GM18951 (cell line): ENCODE data around the gene SPEN.

Source experiments
- POLR2A ChIP-seq: IDR thresholded peaks from 4 replicates; pipeline ENCODE4 v1.6.1; 2011; ENCODE audit warnings: mild to moderate bottlenecking; ENCODE audit not compliant: insufficient read length, insufficient read depth; ENCODE audit errors: extremely low read depth
- in situ Hi-C: fragments of 300-500 bp; cut with MboI; formaldehyde crosslinking; loops from one replicate; pipeline ENCODE4 v1.12.0; 2022; ENCODE audit warnings: low sequenced_read_pairs, mixed read lengths, inconsistent platforms; ENCODE audit not compliant: unreplicated experiment

The SPEN gene

GRCh38 chr1:15949453-15950245 is 102.1 kb downstream of the SPEN start:
- TF ChIP-seq POLR2A: no peak
- in situ Hi-C loops: no loop called here

DNA sequence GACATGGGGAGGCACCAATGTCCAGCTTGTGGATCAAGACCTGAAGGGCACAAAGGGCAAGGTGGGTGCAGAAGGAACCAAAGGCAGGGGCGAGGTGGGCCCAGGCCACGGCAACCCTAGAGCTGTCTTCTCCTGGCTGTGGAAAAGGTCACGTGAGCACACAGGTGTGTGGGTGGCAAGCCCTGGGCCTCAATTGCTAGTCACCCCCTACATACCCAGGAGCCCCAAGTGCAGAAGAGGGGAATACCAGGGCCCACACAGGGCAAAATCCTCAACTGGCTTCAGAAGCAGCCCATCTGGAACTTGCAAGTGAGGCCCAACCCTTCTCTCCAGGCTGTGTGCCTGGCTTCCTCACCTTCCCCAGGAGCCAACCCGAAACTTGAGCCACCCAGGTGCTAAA is 102.8 kb downstream of the SPEN start:
- no peak for TF ChIP-seq POLR2A
- in situ Hi-C loops: no loop called here

DNA sequence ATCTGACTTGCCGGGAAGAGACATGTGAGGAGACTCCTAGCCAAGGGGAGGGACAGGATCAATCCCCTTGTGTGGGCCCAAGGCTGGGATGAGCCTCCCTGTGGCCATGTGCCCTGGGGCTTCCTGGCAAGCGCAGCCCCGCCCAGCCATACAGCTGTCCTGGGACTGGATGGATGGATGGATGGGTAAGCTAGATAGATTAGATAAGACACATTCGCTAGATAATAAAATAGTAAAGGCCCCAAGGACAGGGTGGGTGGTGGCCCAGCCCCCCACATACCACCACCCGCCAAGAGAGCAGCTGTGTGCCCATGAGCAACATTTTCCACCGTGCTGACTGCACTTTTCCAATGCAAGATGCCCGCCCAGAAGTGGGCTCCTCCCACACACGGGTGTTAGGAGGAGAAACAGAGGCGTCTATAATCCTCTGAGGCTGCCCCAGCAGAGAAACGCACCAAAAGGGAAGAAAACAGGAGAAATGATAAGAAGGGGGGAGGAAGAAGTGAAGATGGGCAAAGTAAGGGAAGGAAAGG is 103.3 kb downstream of the SPEN start:
- no peak for TF ChIP-seq POLR2A
- in situ Hi-C loops: no loop called here

DNA sequence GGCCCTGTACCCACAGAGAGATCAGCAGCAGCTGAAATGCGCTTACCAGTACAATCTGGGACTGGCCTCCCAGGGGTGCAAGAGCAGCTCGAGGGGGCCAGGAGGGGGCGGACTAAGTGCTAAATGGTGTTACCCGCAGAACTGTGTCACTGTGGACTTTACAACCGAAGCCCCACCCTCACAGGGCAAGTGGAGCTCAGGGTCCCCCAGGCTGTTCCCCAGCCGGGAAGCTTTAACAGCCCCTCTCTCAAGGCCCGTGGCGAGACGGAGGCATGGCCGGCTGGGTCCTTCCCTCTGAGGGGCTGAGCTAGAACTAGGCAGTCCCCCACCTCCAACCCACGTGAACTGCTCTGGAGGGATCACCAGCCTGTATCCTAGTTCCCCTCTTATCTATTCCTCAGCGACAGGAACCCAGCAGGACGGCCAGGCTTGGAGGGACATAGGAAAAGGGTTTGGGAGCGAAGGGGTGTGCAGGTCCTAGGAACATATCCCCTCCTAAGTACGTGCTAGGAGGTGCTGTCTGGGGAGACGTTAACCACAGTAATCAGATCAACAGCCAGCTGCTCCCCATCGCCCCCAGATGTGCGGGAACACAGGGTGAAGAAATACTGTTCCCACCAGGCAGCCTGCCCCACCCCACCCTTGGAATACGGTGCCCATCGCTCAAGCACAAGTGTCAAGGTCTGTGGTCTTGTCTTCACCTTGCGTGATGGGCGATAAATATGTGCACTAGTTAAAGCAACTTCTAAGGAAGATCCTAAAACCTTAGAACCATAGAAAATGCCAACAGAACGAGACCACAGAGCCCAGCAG is 104.0 kb downstream of the SPEN start:
- TF ChIP-seq POLR2A: no peak
- in situ Hi-C loops: no loop called here

- in situ Hi-C loops: no loop called here
Observed at GRCh38 chr1:15952317-15953258, 105.1 kb downstream of the SPEN start.

GRCh38 chr1:15953294-15953771 is 105.8 kb downstream of the SPEN start:
- TF ChIP-seq POLR2A: no peak
- in situ Hi-C loops: no loop called here

More at GRCh38 chr1:15952317-15953258, 105.1 kb downstream of the SPEN start:
- TF ChIP-seq POLR2A: no peak

DNA sequence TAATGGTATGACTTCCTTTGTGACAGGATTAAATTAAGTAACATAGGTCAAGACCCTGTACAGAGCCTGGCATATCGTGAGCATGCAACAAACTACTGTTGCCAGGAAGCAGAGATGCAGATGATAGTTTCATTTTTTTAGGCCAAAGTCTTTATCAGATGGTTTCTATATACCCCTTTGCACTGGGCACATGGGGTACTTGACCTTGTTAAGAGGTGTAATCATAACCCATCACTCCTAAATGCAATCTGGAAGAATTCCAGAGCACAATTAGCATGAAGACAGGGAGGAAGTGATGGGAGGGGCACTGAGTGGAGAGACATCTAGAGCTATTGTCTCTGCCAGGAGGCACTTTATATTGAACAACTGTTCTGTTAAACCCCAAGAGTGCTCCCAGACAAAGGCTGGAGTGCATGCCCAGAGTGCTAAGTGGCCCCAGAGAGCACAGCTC is 106.3 kb downstream of the SPEN start:
- no peak for TF ChIP-seq POLR2A
- in situ Hi-C loops: no loop called here

DNA sequence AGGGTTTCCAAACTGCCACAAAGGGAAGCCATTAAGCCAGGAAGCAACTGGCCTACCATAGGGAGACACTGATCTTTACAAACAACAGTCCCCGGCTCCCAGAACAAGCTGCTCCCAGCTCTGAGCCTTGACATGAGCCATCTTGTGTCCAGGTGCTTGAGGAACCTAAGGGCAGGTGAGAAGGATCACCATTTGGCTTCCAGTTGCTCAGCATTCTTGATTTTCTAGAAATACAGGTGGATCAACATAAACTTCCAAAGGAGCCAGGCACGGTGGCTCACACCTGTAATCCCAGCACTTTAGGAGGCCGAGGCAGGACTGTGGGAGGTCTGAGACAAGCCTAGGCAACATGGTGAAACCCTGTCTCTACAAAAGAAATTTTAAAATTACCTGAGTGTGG is 106.8 kb downstream of the SPEN start:
- in situ Hi-C loops: no loop called here
- no peak for TF ChIP-seq POLR2A

DNA sequence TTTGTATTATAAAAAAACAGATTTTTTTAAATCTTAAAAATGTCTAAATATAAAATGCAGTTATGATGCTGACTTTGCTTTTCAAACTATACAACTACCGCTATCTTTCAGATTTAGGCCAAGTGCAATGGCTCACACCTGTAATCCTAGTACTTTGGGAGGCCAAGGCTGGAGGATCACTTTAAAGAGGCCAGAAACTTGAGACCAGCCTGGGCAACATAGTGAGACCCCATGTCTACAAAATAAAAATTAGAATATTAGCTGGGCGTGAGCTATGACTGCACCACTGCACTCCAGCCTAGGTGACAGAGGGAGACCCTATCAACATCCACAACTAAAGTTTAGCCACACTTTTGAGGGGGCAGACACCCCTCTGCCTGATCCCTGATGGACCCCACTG is 108.0 kb downstream of the SPEN start:
- no peak for TF ChIP-seq POLR2A
- in situ Hi-C loops: no loop called here

GRCh38 chr1:15956150-15956549 is 108.6 kb downstream of the SPEN start:
- TF ChIP-seq POLR2A: no peak
- in situ Hi-C loops: no loop called here

DNA sequence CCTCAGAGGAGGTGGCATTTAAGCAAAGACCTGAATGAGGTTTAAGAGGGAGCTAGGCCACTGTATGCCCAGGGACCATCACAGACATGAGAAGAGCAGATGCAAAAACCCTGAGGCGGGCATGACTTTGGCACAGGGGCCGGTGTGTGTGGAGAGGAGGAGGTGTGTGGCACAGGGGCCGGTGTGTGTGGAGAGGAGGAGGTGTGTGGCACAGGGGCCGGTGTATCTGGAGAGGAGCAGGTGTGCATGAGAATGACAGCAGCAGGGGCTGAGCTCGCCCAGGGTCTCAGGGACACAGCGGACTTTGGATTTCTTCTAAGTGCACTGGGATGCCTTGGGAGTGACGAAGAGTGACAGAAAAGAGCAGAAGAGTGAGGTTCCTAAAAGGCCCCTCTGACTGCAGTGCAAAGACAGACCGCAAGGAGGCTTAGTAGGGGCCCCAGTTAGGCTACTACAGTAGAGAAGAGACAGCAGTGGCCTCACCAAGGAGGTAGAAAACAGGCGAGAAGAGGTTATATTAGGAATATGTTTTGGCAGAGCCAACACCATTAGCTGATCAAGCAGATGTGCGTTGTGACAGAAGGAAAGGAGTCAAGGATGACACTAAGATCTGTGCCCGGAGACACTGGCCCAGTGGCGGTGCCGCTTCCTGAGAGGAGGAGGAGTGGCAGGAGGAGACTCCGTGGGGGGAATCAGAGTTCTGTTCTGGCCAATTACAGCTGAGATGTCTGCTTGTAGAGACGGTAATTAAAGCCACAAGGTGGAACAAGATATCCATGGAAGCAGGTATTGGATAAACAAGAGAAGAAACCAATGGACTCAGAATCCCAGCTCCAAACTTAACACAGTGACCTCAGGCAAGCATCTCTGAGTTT is 110.0 kb downstream of the SPEN start:
- in situ Hi-C loops: no loop called here
- TF ChIP-seq POLR2A: no peak

DNA sequence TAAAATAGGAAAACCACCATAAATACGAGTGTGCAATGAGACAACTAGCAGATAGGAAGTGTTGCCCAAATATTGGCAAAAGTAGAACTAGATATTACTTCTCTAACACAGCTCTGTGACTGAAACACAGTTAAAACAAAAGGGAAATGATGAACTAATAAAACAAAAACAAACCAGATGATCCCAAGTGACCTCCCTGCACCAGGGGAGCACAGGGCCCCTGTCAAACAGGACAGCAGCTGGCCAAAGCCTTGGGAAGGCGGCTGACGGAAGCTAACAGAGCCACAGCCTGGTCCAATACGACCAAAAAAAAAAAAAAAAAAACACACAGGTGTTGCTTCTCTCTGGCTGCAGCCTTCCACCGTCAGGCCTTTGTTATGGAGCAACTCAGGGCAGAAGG is 110.6 kb downstream of the SPEN start:
- in situ Hi-C loops: no loop called here
- TF ChIP-seq POLR2A: no peak
